SK-N-SH treated with all-trans-retinoic acid at 6 μM for 48 hours (cell line): ENCODE results near the gene LIPH.

Source experiments
- ATAC-seq: fragments of 200-7000 bp; cut with Tn5 transposase; 3 replicates; pipeline ENCODE4 v1.9.1; 2020; ENCODE audit warnings: mild to moderate bottlenecking, moderate library complexity
- ARNTL ChIP-seq: fragments of 450-650 bp; formaldehyde crosslinking; IDR thresholded peaks from 2 replicates; pipeline ENCODE4 v1.5.0; 2020; ENCODE audit warnings: low read depth, mild to moderate bottlenecking, moderate library complexity, borderline replicate concordance
- BACH2 ChIP-seq: fragments of 250-450 bp; sonication (Bioruptor Pico); IDR thresholded peaks from 2 replicates; pipeline ENCODE4 v1.9.0; 2021; ENCODE audit warnings: mild to moderate bottlenecking, borderline replicate concordance
- CSDC2 ChIP-seq: fragments of 250-450 bp; sonication (Bioruptor Pico); IDR thresholded peaks from 2 replicates; pipeline ENCODE4 v1.5.0; 2020; ENCODE audit warnings: mild to moderate bottlenecking, moderate library complexity
- ESRRG ChIP-seq: fragments of 250-450 bp; sonication (Bioruptor Pico); IDR thresholded peaks from 2 replicates; pipeline ENCODE4 v1.6.1; 2021; ENCODE audit warnings: mild to moderate bottlenecking
- GLIS3 ChIP-seq: fragments of 250-450 bp; sonication (Bioruptor Pico); IDR thresholded peaks from 2 replicates; pipeline ENCODE4 v1.5.0; 2020; ENCODE audit warnings: mild to moderate bottlenecking, moderate library complexity
- ISL1 ChIP-seq: fragments of 250-450 bp; sonication (Bioruptor Pico); IDR thresholded peaks from 2 replicates; pipeline ENCODE4 v2.1.2; 2022; ENCODE audit warnings: mild to moderate bottlenecking, moderate library complexity
- OSR1 ChIP-seq: fragments of 250-450 bp; sonication (Bioruptor Pico); IDR thresholded peaks from 2 replicates; pipeline ENCODE4 v1.8.0; 2022; ENCODE audit warnings: moderate library complexity, mild to moderate bottlenecking, inconsistent platforms
- PATZ1 ChIP-seq: fragments of 250-450 bp; sonication (Bioruptor Pico); IDR thresholded peaks from 2 replicates; pipeline ENCODE4 v1.8.0; 2020; ENCODE audit warnings: mild to moderate bottlenecking, moderate library complexity, borderline replicate concordance
- POU6F1 ChIP-seq: fragments of 250-450 bp; sonication (Bioruptor Pico); IDR thresholded peaks from 2 replicates; pipeline ENCODE4 v1.8.0; 2021; ENCODE audit warnings: low read depth, mild to moderate bottlenecking, moderate library complexity, borderline replicate concordance
- PPARA ChIP-seq: fragments of 250-450 bp; sonication (Bioruptor Pico); IDR thresholded peaks from 2 replicates; pipeline ENCODE4 v1.5.0; 2020; ENCODE audit warnings: mild to moderate bottlenecking, borderline replicate concordance
- RARB ChIP-seq: fragments of 250-450 bp; sonication (Bioruptor Pico); IDR thresholded peaks from 2 replicates; pipeline ENCODE4 v1.8.0; 2021; ENCODE audit warnings: mild to moderate bottlenecking, moderate library complexity
- TCF4 ChIP-seq: fragments of 250-450 bp; sonication (Bioruptor Pico); IDR thresholded peaks from 2 replicates; pipeline ENCODE4 v1.8.0; 2021; ENCODE audit warnings: mild to moderate bottlenecking, moderate library complexity, borderline replicate concordance
- TOX ChIP-seq: fragments of 250-450 bp; sonication (Bioruptor Pico); IDR thresholded peaks from 2 replicates; pipeline ENCODE4 v1.8.0; 2021; ENCODE audit warnings: mild to moderate bottlenecking, moderate library complexity, borderline replicate concordance
- TSHZ2 ChIP-seq: fragments of 250-450 bp; sonication (Bioruptor Pico); IDR thresholded peaks from 2 replicates; pipeline ENCODE4 v1.5.0; 2020; ENCODE audit warnings: mild to moderate bottlenecking, moderate library complexity
- ZC3H10 ChIP-seq: fragments of 250-450 bp; sonication (Bioruptor Pico); IDR thresholded peaks from 2 replicates; pipeline ENCODE4 v1.5.1; 2021; ENCODE audit warnings: mild to moderate bottlenecking, moderate library complexity
- ZFP3 ChIP-seq: fragments of 250-450 bp; sonication (Bioruptor Pico); IDR thresholded peaks from 2 replicates; pipeline ENCODE4 v1.5.0; 2020; ENCODE audit warnings: mild to moderate bottlenecking, moderate library complexity
- ZFP30 ChIP-seq: fragments of 450-650 bp; formaldehyde crosslinking; IDR thresholded peaks from 2 replicates; pipeline ENCODE4 v1.5.0; 2022; ENCODE audit warnings: mild to moderate bottlenecking, moderate library complexity
- ZNF565 ChIP-seq: fragments of 450-650 bp; formaldehyde crosslinking; conservative IDR thresholded peaks from 2 replicates; pipeline ENCODE4 v1.5.0; 2020; ENCODE audit warnings: low read depth, mild to moderate bottlenecking, moderate library complexity
- ZNF70 ChIP-seq: fragments of 450-650 bp; formaldehyde crosslinking; IDR thresholded peaks from 2 replicates; pipeline ENCODE4 v1.5.0; 2020; ENCODE audit warnings: mild to moderate bottlenecking, moderate library complexity
- ZNF8 ChIP-seq: fragments of 450-650 bp; formaldehyde crosslinking; IDR thresholded peaks from 2 replicates; pipeline ENCODE4 v1.5.0; 2020; ENCODE audit warnings: mild to moderate bottlenecking, moderate library complexity

Gene LIPH

GRCh38 chr3:185552358-185552877 lies at the start of gene LIPH:
Gene LIPH (minus strand): TSS chr3:185552588. CDS start chr3:185552471, 117 bp downstream.
- no peak for ATAC-seq
- TF ChIP-seq ZFP30 (CRISPR knock-in tag), result no peak
- TF ChIP-seq POU6F1 (CRISPR knock-in tag), result no peak
- TF ChIP-seq GLIS3 (CRISPR knock-in tag), result no peak
- no peak for TF ChIP-seq RARB (CRISPR knock-in tag)
- no peak for TF ChIP-seq ARNTL
- TF ChIP-seq TCF4 (CRISPR knock-in tag), result no peak
- TF ChIP-seq PPARA, result no peak
- TF ChIP-seq ESRRG (CRISPR knock-in tag), result no peak
- TF ChIP-seq BACH2 (CRISPR knock-in tag), result no peak
- no peak for TF ChIP-seq ZNF70 (CRISPR knock-in tag)
- TF ChIP-seq ISL1 (CRISPR knock-in tag), result no peak
- no peak for TF ChIP-seq TOX (CRISPR knock-in tag)
- no peak for TF ChIP-seq OSR1
- no peak for TF ChIP-seq CSDC2 (CRISPR knock-in tag)
- no peak for TF ChIP-seq PATZ1 (CRISPR knock-in tag)
- TF ChIP-seq TSHZ2 (CRISPR knock-in tag), result no peak

- TF ChIP-seq ZC3H10 (CRISPR knock-in tag), result no peak
- no peak for TF ChIP-seq TSHZ2 (CRISPR knock-in tag)
- no peak for TF ChIP-seq TCF4 (CRISPR knock-in tag)
- TF ChIP-seq ZFP3 (CRISPR knock-in tag), result no peak
- no peak for TF ChIP-seq ARNTL
- TF ChIP-seq ZNF8 (CRISPR knock-in tag), result no peak
- TF ChIP-seq ZNF565 (CRISPR knock-in tag), result no peak
- no peak for TF ChIP-seq ESRRG (CRISPR knock-in tag)
- TF ChIP-seq OSR1, result no peak
- no peak for TF ChIP-seq ZNF70 (CRISPR knock-in tag)
- TF ChIP-seq PPARA, result no peak
- TF ChIP-seq POU6F1 (CRISPR knock-in tag), result no peak
- TF ChIP-seq TOX (CRISPR knock-in tag), result no peak
- no peak for TF ChIP-seq RARB (CRISPR knock-in tag)
- TF ChIP-seq ZFP30 (CRISPR knock-in tag), result no peak
- no peak for ATAC-seq
Measured at GRCh38 chr3:185595526-185595925, 43.1 kb upstream of the LIPH start.
